ENCODE results near the gene FREM2. TPM values are rescaled to one million over a fixed set of nuclear protein-coding genes. Genes with fewer than 3 reads are reported as not detected.

The FREM2 gene
- total RNA-seq, 1 donor from 2014 or later: 13.9 TPM

DNA sequence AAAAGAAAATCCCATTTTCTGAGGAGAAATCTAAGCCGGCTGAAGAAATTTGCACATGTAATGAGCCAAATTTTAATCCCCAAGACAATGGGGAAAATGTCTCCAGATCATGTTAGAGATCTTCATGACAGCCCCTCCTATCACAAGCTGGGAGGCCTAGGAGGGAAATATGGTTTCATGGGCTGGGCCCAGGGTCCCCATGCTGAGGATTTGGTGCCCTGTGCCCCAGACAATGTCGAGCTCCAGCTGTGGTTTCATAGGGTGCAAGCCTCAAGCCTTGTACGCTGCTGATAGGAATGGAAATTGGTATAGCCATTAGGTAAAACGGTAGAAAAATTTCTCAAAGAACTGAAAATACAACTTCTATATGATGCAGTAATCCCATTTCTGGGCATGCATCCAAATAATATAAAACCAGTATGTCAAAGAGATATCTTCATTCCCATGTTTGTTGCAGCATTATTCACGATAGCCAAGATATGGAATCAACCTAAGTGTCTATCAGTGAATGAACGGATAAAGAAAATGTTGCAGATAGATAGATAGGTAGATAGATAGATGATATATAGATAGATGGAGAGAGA lies 19.3 kb upstream of the FREM2 start:
- no peak overlapping the region for H3K27ac ChIP-seq
- no peaks in the 10 kb centered on the region for H3K9me3 ChIP-seq
- H3K4me1 ChIP-seq: no peaks in the 10 kb centered on the region
- H3K27me3 ChIP-seq: no peaks in the 10 kb centered on the region
- TF ChIP-seq, protein P1, sequence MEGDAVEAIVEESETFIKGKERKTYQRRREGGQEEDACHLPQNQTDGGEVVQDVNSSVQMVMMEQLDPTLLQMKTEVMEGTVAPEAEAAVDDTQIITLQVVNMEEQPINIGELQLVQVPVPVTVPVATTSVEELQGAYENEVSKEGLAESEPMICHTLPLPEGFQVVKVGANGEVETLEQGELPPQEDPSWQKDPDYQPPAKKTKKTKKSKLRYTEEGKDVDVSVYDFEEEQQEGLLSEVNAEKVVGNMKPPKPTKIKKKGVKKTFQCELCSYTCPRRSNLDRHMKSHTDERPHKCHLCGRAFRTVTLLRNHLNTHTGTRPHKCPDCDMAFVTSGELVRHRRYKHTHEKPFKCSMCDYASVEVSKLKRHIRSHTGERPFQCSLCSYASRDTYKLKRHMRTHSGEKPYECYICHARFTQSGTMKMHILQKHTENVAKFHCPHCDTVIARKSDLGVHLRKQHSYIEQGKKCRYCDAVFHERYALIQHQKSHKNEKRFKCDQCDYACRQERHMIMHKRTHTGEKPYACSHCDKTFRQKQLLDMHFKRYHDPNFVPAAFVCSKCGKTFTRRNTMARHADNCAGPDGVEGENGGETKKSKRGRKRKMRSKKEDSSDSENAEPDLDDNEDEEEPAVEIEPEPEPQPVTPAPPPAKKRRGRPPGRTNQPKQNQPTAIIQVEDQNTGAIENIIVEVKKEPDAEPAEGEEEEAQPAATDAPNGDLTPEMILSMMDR (IDR thresholded peaks at IDR 0.05): no peak
- DNase-seq (no peak), ATAC-seq (no peak)
- H3K36me3 ChIP-seq: no peaks in the 10 kb centered on the region
- H3K4me3 ChIP-seq: no peak overlapping the region
- intact Hi-C loops (cut with DNase I): no loop called here

- intact Hi-C loops (cut with DNase I): no loop called here
Observed at GRCh38 chr13:38669234-38669964, 17.5 kb upstream of the FREM2 start.

GRCh38 chr13:38670627-38671026 lies 16.2 kb upstream of the FREM2 start:
- ATAC-seq (peak; percentile 46), DNase-seq (no peak)
- H3K9me3 ChIP-seq: no peaks in the 10 kb centered on the region
- H3K27me3 ChIP-seq: no peaks in the 10 kb centered on the region
- TF ChIP-seq, protein P1 (IDR thresholded peaks at IDR 0.05): no peak
- no peak overlapping the region for H3K27ac ChIP-seq
- H3K36me3 ChIP-seq: no peaks in the 10 kb centered on the region
- no peaks in the 10 kb centered on the region for H3K4me1 ChIP-seq
- intact Hi-C loops (cut with DNase I): no loop called here
- no peak overlapping the region for H3K4me3 ChIP-seq

More at GRCh38 chr13:38669234-38669964, 17.5 kb upstream of the FREM2 start:
- no peak overlapping the region for H3K4me3 ChIP-seq
- no peak for DNase-seq
- no peak for ATAC-seq
- no peaks in the 10 kb centered on the region for H3K36me3 ChIP-seq
- H3K4me1 ChIP-seq: no peaks in the 10 kb centered on the region
- H3K9me3 ChIP-seq: no peaks in the 10 kb centered on the region
- H3K27me3 ChIP-seq: no peaks in the 10 kb centered on the region
- H3K27ac ChIP-seq: no peak overlapping the region
- TF ChIP-seq, protein P1 (IDR thresholded peaks at IDR 0.05): no peak

- TF ChIP-seq, protein P1 (IDR thresholded peaks at IDR 0.05): no peak
- no peaks in the 10 kb centered on the region for H3K9me3 ChIP-seq
- no peaks in the 10 kb centered on the region for H3K27me3 ChIP-seq
- H3K4me1 ChIP-seq: no peaks in the 10 kb centered on the region
- DNase-seq (no peak), ATAC-seq (no peak)
- intact Hi-C loops (cut with DNase I): no loop called here
- no peaks in the 10 kb centered on the region for H3K36me3 ChIP-seq
- no peak overlapping the region for H3K27ac ChIP-seq
- H3K4me3 ChIP-seq: no peak overlapping the region
Observed at GRCh38 chr13:38671980-38672379, 14.9 kb upstream of the FREM2 start.

DNA sequence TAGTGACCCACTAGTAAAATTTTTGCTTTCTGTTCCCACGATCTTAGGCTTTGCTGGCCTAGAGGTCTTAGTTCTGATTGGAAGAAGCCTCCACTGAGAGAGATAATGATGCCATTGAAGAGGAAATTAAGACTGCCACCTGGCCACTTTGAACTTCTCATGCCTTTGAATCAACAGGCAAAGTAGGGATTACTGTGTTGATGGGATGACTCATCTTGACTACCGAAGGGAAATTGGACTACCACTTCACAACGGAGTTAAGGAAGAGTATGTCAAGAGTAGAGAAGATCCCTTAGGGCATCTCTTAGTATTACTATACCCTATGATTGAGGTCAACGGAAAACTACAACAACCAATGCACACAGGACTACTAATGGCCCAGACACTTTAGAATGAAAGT lies 12.7 kb upstream of the FREM2 start:
- ATAC-seq (no peak), DNase-seq (no peak)
- TF ChIP-seq, protein P1 (IDR thresholded peaks at IDR 0.05): no peak
- Histone ChIP-seq H3K27me3 (peaks cover 3% of the 10 kb centered on the region), H3K36me3 (no peaks in the 10 kb centered on the region), H3K27ac (no peak overlapping the region), H3K9me3 (no peaks in the 10 kb centered on the region), H3K4me1 (no peaks in the 10 kb centered on the region), H3K4me3 (no peak overlapping the region)
- intact Hi-C loops (cut with DNase I): no loop called here

All from upper lobe of right lung (tissue), 1 donor.